ENCODE results near the gene HHATL.

Gene HHATL

GRCh38 chr3:42739401-42740158, 37.0 kb upstream of the HHATL start:
- Histone ChIP-seq H3K27ac (ENCODE audit: extremely low read depth, low read depth, low read length) (no peak overlapping the region), H3K4me3 (ENCODE audit: low read depth, low read length) (no peak overlapping the region), H3K4me1 (ENCODE audit: control insufficient read depth, insufficient read depth, low read length) (no peaks in the 10 kb centered on the region), H3K9me3 (ENCODE audit: control insufficient read depth, insufficient read depth, low read depth, low read length) (no peaks in the 10 kb centered on the region), H3K36me3 (ENCODE audit: control insufficient read depth in 2 of 2, insufficient read depth in 1 of 2, low read length in 2 of 2) (no peaks in the 10 kb centered on the region)
- POLR2A ChIA-PET, result no interaction called here
- CTCF ChIA-PET, result interaction anchor here (0.7 kb wide), 1 partner anchor 165 kb away, joined by 3 read pairs; no protein-coding TSS in a partner anchor
- TF ChIP-seq ZSCAN16 (tag by site-specific recombination; IDR thresholded peaks at IDR 0.05) (no peak), ZNF518A (tag by site-specific recombination; conservative IDR thresholded peaks at IDR 0.05; ENCODE audit: low read depth) (no peak), GFI1B (tag by site-specific recombination; IDR thresholded peaks at IDR 0.05) (no peak), ZNF138 (tag by site-specific recombination; IDR thresholded peaks at IDR 0.05; ENCODE audit: borderline replicate concordance) (no peak), ZNF266 (tag by site-specific recombination; IDR thresholded peaks at IDR 0.05; ENCODE audit: low read depth) (no peak), ZNF114 (tag by site-specific recombination; IDR thresholded peaks at IDR 0.05) (no peak), ZNF121 (tag by site-specific recombination; IDR thresholded peaks at IDR 0.05) (no peak), PATZ1 (tag by site-specific recombination; IDR thresholded peaks at IDR 0.05) (no peak), ZNF335 (tag by site-specific recombination; conservative IDR thresholded peaks at IDR 0.05) (no peak), GLI2 (tag by site-specific recombination; IDR thresholded peaks at IDR 0.05; ENCODE audit: borderline replicate concordance, low read depth) (no peak), ZNF501 (tag by site-specific recombination; IDR thresholded peaks at IDR 0.05) (no peak), PBX3 (CRISPR knock-in tag; IDR thresholded peaks at IDR 0.05) (no peak), EGR2 (tag by site-specific recombination; IDR thresholded peaks at IDR 0.05; ENCODE audit: low read depth) (no peak)

GRCh38 chr3:42736531-42736930, 33.9 kb upstream of the HHATL start:
- POLR2A ChIA-PET, result no interaction called here
- Histone ChIP-seq H3K4me1 (ENCODE audit: control insufficient read depth, insufficient read depth, low read length) (no peaks in the 10 kb centered on the region), H3K9me3 (ENCODE audit: control insufficient read depth, insufficient read depth, low read depth, low read length) (no peaks in the 10 kb centered on the region), H3K36me3 (ENCODE audit: control insufficient read depth in 2 of 2, insufficient read depth in 1 of 2, low read length in 2 of 2) (no peaks in the 10 kb centered on the region), H3K4me3 (ENCODE audit: low read depth, low read length) (no peak overlapping the region), H3K27ac (ENCODE audit: extremely low read depth, low read depth, low read length) (no peak overlapping the region)
- CTCF ChIA-PET, result interaction anchor here (1.1 kb wide), 1 partner anchor 19 kb away, joined by 3 read pairs; no protein-coding TSS in a partner anchor
- TF ChIP-seq OVOL3 (tag by site-specific recombination; IDR thresholded peaks at IDR 0.05), result no peak
- no peak for TF ChIP-seq ZSCAN4 (tag by site-specific recombination; IDR thresholded peaks at IDR 0.05)
- no peak for TF ChIP-seq ZNF785 (tag by site-specific recombination; IDR thresholded peaks at IDR 0.05)
- no peak for TF ChIP-seq YY2 (tag by site-specific recombination; IDR thresholded peaks at IDR 0.05)
- TF ChIP-seq PRDM6 (tag by site-specific recombination; IDR thresholded peaks at IDR 0.05), result no peak
- TF ChIP-seq ZFHX2 (tag by site-specific recombination; conservative IDR thresholded peaks at IDR 0.05), result no peak
- TF ChIP-seq ZNF623 (tag by site-specific recombination; IDR thresholded peaks at IDR 0.05), result no peak
